22Rv1 (cell line): ENCODE measurements around the gene C3orf20.

Experiments used
- H3K27ac ChIP-seq: fragments of 450-650 bp; 2 replicates; pipeline ENCODE4 v1.5.1; 2017
- ZFX ChIP-seq: fragments of 450-650 bp; IDR thresholded peaks from 2 replicates; pipeline ENCODE4 v1.6.1; 2017; ENCODE audit warnings: antibody characterized with exemption, borderline replicate concordance
- TF ChIP-seq, protein P1 (sequence below): fragments of 450-650 bp; IDR thresholded peaks from 2 replicates; pipeline ENCODE4 v1.5.1; 2017; ENCODE audit warnings: mild to moderate bottlenecking

Gene C3orf20

DNA sequence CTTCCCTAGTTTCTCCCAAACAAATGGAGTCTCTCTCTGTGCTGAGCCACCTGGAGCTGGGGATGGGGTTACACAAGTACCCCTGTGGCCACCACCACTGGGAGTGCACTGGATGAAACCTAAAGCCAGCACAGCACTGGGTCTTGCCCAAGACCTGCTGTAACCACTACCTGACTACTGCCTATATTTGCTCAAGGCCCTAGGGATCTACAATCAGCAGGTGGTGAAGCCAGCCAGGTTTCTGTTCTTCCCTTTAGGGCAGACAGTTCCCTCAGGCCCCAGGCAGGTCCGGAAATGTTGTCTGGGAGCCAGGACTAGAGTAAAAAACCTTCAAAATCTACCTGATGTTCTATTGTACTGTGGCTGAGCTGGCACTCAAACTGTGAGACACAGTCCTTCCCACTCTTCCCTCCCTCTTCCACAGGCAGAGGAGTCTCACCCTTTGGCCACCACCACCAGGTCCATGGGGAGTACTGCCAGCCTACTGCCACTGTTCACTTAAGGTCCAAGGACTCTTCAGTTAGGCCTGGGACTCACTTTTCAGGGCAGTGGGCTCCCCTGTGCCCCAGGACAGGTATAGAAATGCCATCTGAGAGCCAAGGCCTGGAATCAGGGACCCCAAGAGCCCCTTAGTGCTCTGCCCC lies 23.8 kb downstream of the C3orf20 start:
- no peak for TF ChIP-seq ZFX
- TF ChIP-seq, protein P1, sequence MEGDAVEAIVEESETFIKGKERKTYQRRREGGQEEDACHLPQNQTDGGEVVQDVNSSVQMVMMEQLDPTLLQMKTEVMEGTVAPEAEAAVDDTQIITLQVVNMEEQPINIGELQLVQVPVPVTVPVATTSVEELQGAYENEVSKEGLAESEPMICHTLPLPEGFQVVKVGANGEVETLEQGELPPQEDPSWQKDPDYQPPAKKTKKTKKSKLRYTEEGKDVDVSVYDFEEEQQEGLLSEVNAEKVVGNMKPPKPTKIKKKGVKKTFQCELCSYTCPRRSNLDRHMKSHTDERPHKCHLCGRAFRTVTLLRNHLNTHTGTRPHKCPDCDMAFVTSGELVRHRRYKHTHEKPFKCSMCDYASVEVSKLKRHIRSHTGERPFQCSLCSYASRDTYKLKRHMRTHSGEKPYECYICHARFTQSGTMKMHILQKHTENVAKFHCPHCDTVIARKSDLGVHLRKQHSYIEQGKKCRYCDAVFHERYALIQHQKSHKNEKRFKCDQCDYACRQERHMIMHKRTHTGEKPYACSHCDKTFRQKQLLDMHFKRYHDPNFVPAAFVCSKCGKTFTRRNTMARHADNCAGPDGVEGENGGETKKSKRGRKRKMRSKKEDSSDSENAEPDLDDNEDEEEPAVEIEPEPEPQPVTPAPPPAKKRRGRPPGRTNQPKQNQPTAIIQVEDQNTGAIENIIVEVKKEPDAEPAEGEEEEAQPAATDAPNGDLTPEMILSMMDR = no peak
- H3K27ac ChIP-seq = no peak overlapping the region

DNA sequence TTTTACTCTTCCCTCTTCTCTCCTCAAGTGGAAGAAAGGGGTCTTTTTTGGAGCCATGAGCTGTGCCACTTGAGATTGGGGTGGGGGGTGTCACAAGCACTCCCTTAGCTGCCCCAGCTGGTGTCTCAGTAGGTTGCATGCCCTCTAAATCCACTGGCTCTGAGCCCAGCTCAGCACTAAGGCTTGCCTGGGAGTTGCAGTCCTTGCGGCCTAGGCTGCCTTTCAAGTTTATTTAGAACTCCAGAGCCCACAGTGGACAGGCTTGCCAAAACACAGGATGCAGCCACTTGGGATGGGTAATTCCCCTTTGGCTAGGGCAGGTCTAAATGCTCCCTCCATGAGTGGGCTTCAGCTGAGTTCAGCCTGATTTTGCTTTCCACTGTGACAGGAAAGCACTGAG lies 24.7 kb downstream of the C3orf20 start:
- TF ChIP-seq, protein P1 = no peak

DNA sequence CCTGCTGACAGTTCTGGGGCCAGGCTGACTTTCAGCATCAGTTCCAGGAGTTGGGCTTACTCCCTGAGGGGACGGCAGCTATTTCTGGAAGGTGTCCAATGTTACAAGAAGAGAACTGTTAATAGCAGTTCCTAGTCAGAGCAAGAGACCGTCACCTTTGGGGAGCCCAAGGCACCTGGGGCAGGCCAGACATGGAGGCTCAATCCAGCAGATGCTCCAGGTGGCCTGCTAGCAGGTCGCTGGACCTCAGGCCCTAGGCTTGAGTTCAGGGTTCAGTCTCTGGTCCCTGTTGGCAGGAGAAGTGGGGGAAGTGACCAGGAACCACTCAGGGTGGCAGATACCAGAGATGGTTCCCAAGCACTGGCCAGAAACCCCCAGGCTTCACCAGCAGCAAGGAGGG lies 25.9 kb downstream of the C3orf20 start:
- TF ChIP-seq, protein P1 = no peak
- TF ChIP-seq ZFX = no peak

More for the DNA sequence above, 24.7 kb downstream of the C3orf20 start:
- H3K27ac ChIP-seq = no peak overlapping the region

DNA sequence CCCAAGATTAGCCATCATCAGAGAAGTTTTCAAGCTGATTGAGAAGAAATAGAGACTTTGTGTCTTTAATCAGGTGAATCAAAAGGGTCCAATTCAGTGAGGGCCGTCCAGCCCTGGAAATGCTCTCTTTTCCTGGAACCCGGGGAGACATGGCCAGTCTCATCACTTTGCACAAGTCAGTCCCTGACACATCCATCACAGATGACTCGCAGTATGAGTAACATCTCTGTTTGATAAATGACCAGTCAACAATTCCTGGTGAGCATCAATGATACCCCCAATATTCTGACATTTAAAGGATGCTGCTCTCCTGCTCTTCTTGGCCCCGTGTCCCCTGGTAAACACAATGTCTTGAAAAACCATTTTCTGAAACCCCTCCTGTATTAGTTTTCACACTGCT lies 26.7 kb downstream of the C3orf20 start:
- TF ChIP-seq, protein P1 = no peak
- TF ChIP-seq ZFX = no peak
- H3K27ac ChIP-seq = no peak overlapping the region

More for the DNA sequence above, 25.9 kb downstream of the C3orf20 start:
- no peak overlapping the region for H3K27ac ChIP-seq

DNA sequence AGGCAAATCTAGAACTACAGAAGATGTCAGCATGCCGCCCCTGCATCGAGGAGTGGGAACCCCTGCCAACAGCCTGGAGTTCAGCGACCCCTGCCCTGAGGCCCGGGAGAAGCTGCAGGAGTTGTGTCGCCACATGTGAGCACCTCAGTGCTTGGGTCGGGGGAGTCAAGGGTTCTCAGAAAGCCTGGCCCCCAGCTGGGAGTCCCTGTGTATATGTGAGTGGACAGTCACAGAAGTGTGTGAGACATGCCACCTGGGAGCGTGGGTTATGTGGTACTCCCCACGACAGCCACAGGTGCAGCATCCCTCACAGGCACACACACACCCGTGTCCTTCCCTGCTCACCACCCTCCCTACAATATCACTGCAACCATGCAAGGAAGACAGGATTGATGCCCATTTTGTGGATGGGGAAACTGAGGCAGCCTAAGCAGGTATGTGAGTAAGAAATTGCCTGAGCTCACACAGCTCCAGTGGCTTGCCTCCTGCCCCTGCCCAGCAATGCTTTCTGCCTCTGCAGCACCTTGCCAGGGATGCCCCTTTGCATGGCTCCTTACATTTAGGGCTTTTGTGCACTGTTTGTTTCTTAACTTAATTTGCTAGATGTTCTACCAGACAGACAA lies 28.3 kb downstream of the C3orf20 start:
- no peak overlapping the region for H3K27ac ChIP-seq

DNA sequence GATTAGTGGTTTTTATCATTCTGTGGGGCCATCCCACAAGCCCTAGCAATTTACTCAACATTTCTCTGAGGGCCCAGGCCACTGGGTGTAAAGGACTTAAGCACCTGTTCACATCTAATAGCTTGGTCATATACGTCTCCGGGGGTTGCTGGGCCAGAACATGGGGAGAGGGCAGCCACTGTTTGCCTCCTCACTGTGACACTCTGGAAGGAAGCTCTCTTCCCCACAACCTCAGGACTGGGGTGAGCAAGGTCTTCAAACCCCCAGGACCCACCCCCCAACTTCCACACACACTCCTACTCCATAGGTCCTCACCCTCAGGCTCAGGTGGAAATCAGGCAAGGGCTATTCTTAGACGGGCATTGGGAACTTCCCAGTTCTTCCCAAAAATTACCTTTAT lies 28.9 kb downstream of the C3orf20 start:
- TF ChIP-seq ZFX = no peak
- TF ChIP-seq, protein P1 = no peak
- H3K27ac ChIP-seq = no peak overlapping the region

More for the DNA sequence above, 28.3 kb downstream of the C3orf20 start:
- TF ChIP-seq, protein P1 = no peak
- TF ChIP-seq ZFX = no peak

DNA sequence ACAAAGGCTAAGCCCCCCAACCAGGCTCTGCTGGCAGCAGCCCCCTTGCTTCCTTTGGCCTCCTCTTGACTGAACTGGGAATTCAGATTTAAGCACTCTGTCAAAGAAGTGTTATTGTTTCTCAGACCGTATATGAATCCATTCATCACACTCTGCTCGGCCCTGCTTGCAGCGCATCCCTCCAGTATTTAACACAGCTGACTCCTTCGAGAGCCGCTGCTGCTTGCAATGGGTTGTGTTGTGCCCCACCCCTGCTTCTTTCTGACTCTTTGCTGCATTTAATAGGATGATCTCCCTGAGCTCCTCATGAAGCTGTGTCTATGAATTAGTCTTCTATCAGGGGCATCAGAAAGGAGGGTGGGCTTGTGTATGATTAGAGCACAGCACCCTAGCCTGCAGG lies 31.2 kb downstream of the C3orf20 start:
- H3K27ac ChIP-seq = no peak overlapping the region
- no peak for TF ChIP-seq ZFX
- TF ChIP-seq, protein P1 = no peak
